ENCODE measurements around the gene RAX. TPM values are rescaled to one million over a fixed set of nuclear protein-coding genes. Genes with fewer than 3 reads are reported as not detected.

RAX gene
- total and polyA plus RNA-seq, 2 of the 8 experiments (the other 6 are each of a cell fraction or from before 2014, with no cell fraction given) = 0.12 to 0.52 TPM

DNA sequence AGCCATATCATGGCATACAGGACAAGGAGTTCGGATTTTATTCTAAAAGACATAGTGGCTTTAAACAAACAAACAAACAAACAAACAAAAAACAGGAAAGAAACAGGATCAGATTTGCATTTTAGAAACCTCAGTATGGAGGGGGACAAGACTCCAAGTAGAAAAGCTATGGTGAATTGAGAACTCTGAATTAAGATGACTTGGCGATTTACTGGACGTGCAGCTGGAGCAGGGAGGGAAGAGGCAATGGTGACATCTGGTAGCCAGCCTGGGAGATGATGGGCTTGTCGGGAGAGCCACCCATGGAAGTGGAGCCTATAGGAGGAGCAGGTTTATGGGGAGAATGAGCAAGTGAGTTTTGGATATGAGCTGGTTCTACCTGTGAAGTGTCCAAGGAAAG is 32.0 kb upstream of the RAX start:
- Histone ChIP-seq H3K18ac (ENCODE audit: extremely low read depth, low read length) (no peak overlapping the region), H3K4me2 (ENCODE audit: insufficient read depth in 1 of 2, low read depth in 2 of 2, low read length in 2 of 2) (no peak overlapping the region), H2BK20ac (ENCODE audit: low read length) (no peak overlapping the region), H3K23ac (ENCODE audit: insufficient read length) (no peak overlapping the region), H3K14ac (ENCODE audit: insufficient read length) (no peak overlapping the region), H2AFZ (ENCODE audit: low read length) (no peak overlapping the region), H2AK5ac (ENCODE audit: low read depth, low read length) (no peak overlapping the region), H2BK5ac (ENCODE audit: low read depth, low read length) (no peak overlapping the region), H3K27me3 (replicated peaks in 1 of 4; ENCODE audit: control insufficient read depth in 3 of 4, extremely low read depth in 1 of 4, insufficient read depth in 3 of 4, low read length in 3 of 4) (peaks cover 0 to 13% (median 5%) of the 10 kb centered on the region in 4 experiments; a peak in 6 of 7 replicates), H4K20me1 (replicated peaks in 1 of 2; ENCODE audit: control insufficient read depth in 1 of 2, insufficient read depth in 2 of 2, low read length in 2 of 2) (no peaks in the 10 kb centered on the region), H3K79me1 (ENCODE audit: low read depth, low read length) (no peaks in the 10 kb centered on the region), H3K36me3 (ENCODE audit: control insufficient read depth in 2 of 4, insufficient read depth in 4 of 4, low read length in 3 of 4) (no peaks in the 10 kb centered on the region), H3K4ac (replicated peaks; ENCODE audit: insufficient read length, low read depth, low read length) (no peak overlapping the region), H3K4me3 (ENCODE audit: extremely low read depth in 1 of 4, insufficient read depth in 2 of 4, low read depth in 3 of 4, low read length in 4 of 4) (no peak overlapping the region), H3K9ac (replicated peaks in 1 of 4; ENCODE audit: extremely low read depth in 1 of 4, low read depth in 3 of 4, low read length in 3 of 4) (no peak overlapping the region), H3K56ac (replicated peaks; ENCODE audit: insufficient read length, low read depth, low read length) (no peak overlapping the region), H3K27ac (ENCODE audit: low read depth, low read length) (no peak overlapping the region), H3K23me2 (ENCODE audit: low read depth, low read length) (peaks cover 2% of the 10 kb centered on the region; the same call in 1 of the 2 replicates), H3K4me1 (replicated peaks in 1 of 4; ENCODE audit: control insufficient read depth in 3 of 4, insufficient read depth in 4 of 4, low read length in 3 of 4) (no peaks in the 10 kb centered on the region; a peak in 1 of 7 replicates), H2BK15ac (ENCODE audit: low read length) (no peak overlapping the region), H4K91ac (replicated peaks; ENCODE audit: insufficient read length, low read length) (no peak overlapping the region), H3K79me2 (ENCODE audit: control insufficient read depth in 1 of 2, insufficient read depth in 2 of 2, low read length in 2 of 2) (no peaks in the 10 kb centered on the region), H3K9me3 (ENCODE audit: insufficient read depth in 2 of 2, low read depth in 1 of 2, low read length in 1 of 2) (no peaks in the 10 kb centered on the region), H2BK120ac (replicated peaks; ENCODE audit: low read depth, low read length) (no peak overlapping the region), H4K5ac (ENCODE audit: insufficient read length, low read depth, low read length) (no peak overlapping the region), H4K8ac (ENCODE audit: extremely low read depth, insufficient read depth, low read length) (no peak overlapping the region), H2BK12ac (ENCODE audit: low read depth, low read length) (0 out of 2 replicates have a peak overlapping the region, but pooled peaks have one; percentile 50)
- WGBS, 2 experiments (ENCODE audit: extremely low coverage in 1 of 2, insufficient coverage in 1 of 2, insufficient read length in 1 of 2, insufficient replicate concordance in 2 of 2, low coverage in 1 of 2, low lambda C conversion rate in 2 of 2, missing lambda C conversion rate in 1 of 2) = 88% methylated on average over 4 of the region's 4 CpGs; no CpG with 5 or more reads in 1 of the 2 experiments
- FAIRE-seq (no peak), DNase-seq (ENCODE audit: low read depth in 1 of 2, low spot score in 2 of 2) (no peak)
- CTCF ChIA-PET (ENCODE audit: partially characterized antibody) = interaction anchor here (1.0 to 1.7 kb wide), 2 partner anchors 41 to 97 kb away, joined by 3 to 4 read pairs; no protein-coding TSS in a partner anchor
- TF ChIP-seq CBX5 (IDR thresholded peaks at IDR 0.05; ENCODE audit: low read depth, low read length) (no peak), HDAC6 (IDR thresholded peaks at IDR 0.05; ENCODE audit: low read depth, low read length) (no peak), SIX5 (IDR thresholded peaks at IDR 0.05; ENCODE audit: low read depth, low read length) (no peak)
- TF ChIP-seq, protein P1, sequence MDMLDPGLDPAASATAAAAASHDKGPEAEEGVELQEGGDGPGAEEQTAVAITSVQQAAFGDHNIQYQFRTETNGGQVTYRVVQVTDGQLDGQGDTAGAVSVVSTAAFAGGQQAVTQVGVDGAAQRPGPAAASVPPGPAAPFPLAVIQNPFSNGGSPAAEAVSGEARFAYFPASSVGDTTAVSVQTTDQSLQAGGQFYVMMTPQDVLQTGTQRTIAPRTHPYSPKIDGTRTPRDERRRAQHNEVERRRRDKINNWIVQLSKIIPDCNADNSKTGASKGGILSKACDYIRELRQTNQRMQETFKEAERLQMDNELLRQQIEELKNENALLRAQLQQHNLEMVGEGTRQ (IDR thresholded peaks at IDR 0.05; ENCODE audit: low read length) = no peak
- TF ChIP-seq, protein P2, sequence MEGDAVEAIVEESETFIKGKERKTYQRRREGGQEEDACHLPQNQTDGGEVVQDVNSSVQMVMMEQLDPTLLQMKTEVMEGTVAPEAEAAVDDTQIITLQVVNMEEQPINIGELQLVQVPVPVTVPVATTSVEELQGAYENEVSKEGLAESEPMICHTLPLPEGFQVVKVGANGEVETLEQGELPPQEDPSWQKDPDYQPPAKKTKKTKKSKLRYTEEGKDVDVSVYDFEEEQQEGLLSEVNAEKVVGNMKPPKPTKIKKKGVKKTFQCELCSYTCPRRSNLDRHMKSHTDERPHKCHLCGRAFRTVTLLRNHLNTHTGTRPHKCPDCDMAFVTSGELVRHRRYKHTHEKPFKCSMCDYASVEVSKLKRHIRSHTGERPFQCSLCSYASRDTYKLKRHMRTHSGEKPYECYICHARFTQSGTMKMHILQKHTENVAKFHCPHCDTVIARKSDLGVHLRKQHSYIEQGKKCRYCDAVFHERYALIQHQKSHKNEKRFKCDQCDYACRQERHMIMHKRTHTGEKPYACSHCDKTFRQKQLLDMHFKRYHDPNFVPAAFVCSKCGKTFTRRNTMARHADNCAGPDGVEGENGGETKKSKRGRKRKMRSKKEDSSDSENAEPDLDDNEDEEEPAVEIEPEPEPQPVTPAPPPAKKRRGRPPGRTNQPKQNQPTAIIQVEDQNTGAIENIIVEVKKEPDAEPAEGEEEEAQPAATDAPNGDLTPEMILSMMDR (IDR thresholded peaks at IDR 0.05; ENCODE audit: control extremely low read depth in 1 of 3, insufficient read depth in 1 of 3, low read depth in 1 of 3, low read length in 3 of 3) = no peak
- POLR2A ChIA-PET (ENCODE audit: partially characterized antibody) = no interaction called here
